H4 (cell line): ENCODE measurements around the gene POU2AF1. TPM values are rescaled to one million over a fixed set of nuclear protein-coding genes. Genes with fewer than 3 reads are reported as not detected.

ENCODE experiments used
- DNase-seq: peaks from one replicate; pipeline ENCODE4 v3.0.0-alpha.2; 2015; ENCODE audit warnings: low spot score
- total RNA-seq: library from RNA; depleted of rRNA; stranded (reverse); fragments of >200 nt; shearing (Covaris generic); gene quantifications from 2 replicates; pipeline ENCODE4 v1.2.3, GENCODE V29; 2014; rRNA removed

POU2AF1 gene
- total RNA-seq, result not detected in 2 replicates

GRCh38 chr11:111378861-111379601 is at the start of gene POU2AF1:
TSS of gene POU2AF1 (minus strand) at chr11:111379275. CDS start at chr11:111379177, 98 bp downstream.
- no peak for DNase-seq

- no peak for DNase-seq
These were observed 49.2 kb upstream of the POU2AF1 start for GRCh38 chr11:111428113-111428876.

- DNase-seq, result no peak
These were observed 48.4 kb upstream of the POU2AF1 start for GRCh38 chr11:111427471-111427912.

GRCh38 chr11:111426617-111427016 is 47.5 kb upstream of the POU2AF1 start:
- no peak for DNase-seq

- DNase-seq, result no peak
These were observed 44.2 kb upstream of the POU2AF1 start for GRCh38 chr11:111423250-111423615.

GRCh38 chr11:111422494-111423249 is 43.6 kb upstream of the POU2AF1 start:
- peak; percentile 47 for DNase-seq

- DNase-seq, result no peak
These were observed 42.2 kb upstream of the POU2AF1 start for GRCh38 chr11:111421251-111421650.

- DNase-seq, result no peak
These were observed 40.7 kb upstream of the POU2AF1 start for GRCh38 chr11:111419641-111420327.

GRCh38 chr11:111419181-111419580 is 40.1 kb upstream of the POU2AF1 start:
- DNase-seq, result no peak

GRCh38 chr11:111418436-111418787 is 39.3 kb upstream of the POU2AF1 start:
- DNase-seq, result no peak

- DNase-seq, result peak; percentile 91
These were observed 38.8 kb upstream of the POU2AF1 start for GRCh38 chr11:111417766-111418435.

- no peak for DNase-seq
These were observed 38.1 kb upstream of the POU2AF1 start for GRCh38 chr11:111417011-111417765.

- DNase-seq, result no peak
These were observed 37.3 kb upstream of the POU2AF1 start for GRCh38 chr11:111416231-111416960.

- DNase-seq, result no peak
These were observed 35.9 kb upstream of the POU2AF1 start for GRCh38 chr11:111414936-111415335.

- DNase-seq, result no peak
These were observed 35.3 kb upstream of the POU2AF1 start for GRCh38 chr11:111414267-111414931.

GRCh38 chr11:111413849-111414248 is 34.8 kb upstream of the POU2AF1 start:
- DNase-seq, result no peak

GRCh38 chr11:111412293-111412692 is 33.2 kb upstream of the POU2AF1 start:
- DNase-seq, result no peak

- DNase-seq, result no peak
These were observed 32.4 kb upstream of the POU2AF1 start for GRCh38 chr11:111411456-111411855.

GRCh38 chr11:111410951-111411350 is 31.9 kb upstream of the POU2AF1 start:
- DNase-seq, result no peak
